Osteoblast (primary cell): Measurements from ENCODE around the gene DENND1A. TPM values are rescaled to one million over a fixed set of nuclear protein-coding genes. Genes with fewer than 3 reads are reported as not detected.

ENCODE experiments used
- DNase-seq: peaks from one replicate; pipeline ENCODE4 v3.0.0; 2011; ENCODE audit warnings: low spot score, mixed read lengths; ENCODE audit not compliant: insufficient read length; ENCODE audit errors: missing footprints
- H2AFZ ChIP-seq: 2 replicates; pipeline ENCODE4 v1.6.0; 2011; ENCODE audit warnings: mild to moderate bottlenecking, low read length
- H3K27ac ChIP-seq: 2 replicates; pipeline ENCODE4 v1.5.1; 2011; ENCODE audit warnings: mild to moderate bottlenecking, low read depth, low read length, moderate library complexity
- H3K27me3 ChIP-seq: 2 replicates; pipeline ENCODE4 v1.6.0; 2012; ENCODE audit warnings: mild to moderate bottlenecking, control low read depth, inconsistent platforms, low read length, moderate library complexity; ENCODE audit not compliant: insufficient read depth
- H3K36me3 ChIP-seq: 2 replicates; pipeline ENCODE4 v1.5.1; 2011; ENCODE audit warnings: mild to moderate bottlenecking, low read length, control low read depth, moderate library complexity; ENCODE audit not compliant: insufficient read depth
- H3K4me1 ChIP-seq: 2 replicates; pipeline ENCODE4 v1.5.1; 2011; ENCODE audit warnings: mild to moderate bottlenecking, low read length, control low read depth, moderate library complexity; ENCODE audit not compliant: insufficient read depth
- H3K4me2 ChIP-seq: 2 replicates; pipeline ENCODE4 v1.6.0; 2011; ENCODE audit warnings: mild to moderate bottlenecking, low read length; ENCODE audit not compliant: insufficient read depth
- H3K4me3 ChIP-seq: fragments of 200-600 bp; sonication (generic); 3 replicates; pipeline ENCODE4 v1.5.1; 2012; ENCODE audit warnings: mild to moderate bottlenecking, low read length, inconsistent platforms; ENCODE audit not compliant: insufficient read depth
- H3K79me2 ChIP-seq: 2 replicates; pipeline ENCODE4 v1.6.0; 2012; ENCODE audit warnings: mild to moderate bottlenecking, low read length, control low read depth, inconsistent platforms; ENCODE audit not compliant: insufficient read depth
- H3K9me3 ChIP-seq: 2 replicates; pipeline ENCODE4 v1.5.1; 2011; ENCODE audit warnings: low read depth, low read length, control low read depth
- H4K20me1 ChIP-seq: 2 replicates; pipeline ENCODE4 v1.6.0; 2012; ENCODE audit warnings: mild to moderate bottlenecking, low read length, control low read depth; ENCODE audit not compliant: insufficient read depth
- CTCF ChIP-seq: IDR thresholded peaks from 2 replicates; pipeline ENCODE4 v1.5.1; 2011; ENCODE audit warnings: mild to moderate bottlenecking, low read depth, low read length, moderate library complexity; ENCODE audit errors: extremely low read depth
- total RNA-seq: library from RNA; depleted of rRNA; stranded (reverse); fragments of >200 nt; gene quantifications from 2 replicates; pipeline ENCODE4 v1.2.3, GENCODE V29; 2012

The DENND1A gene
- total RNA-seq, 1 donor = 14.1 TPM

GRCh38 chr9:123422635-123423310 lies 507.2 kb downstream of the DENND1A start:
- Histone ChIP-seq H3K27me3 (no peaks in the 10 kb centered on the region), H3K79me2 (no peaks in the 10 kb centered on the region), H2AFZ (no peak overlapping the region), H3K4me3 (no peak overlapping the region), H3K27ac (no peak overlapping the region), H3K4me1 (no peaks in the 10 kb centered on the region), H3K9me3 (no peaks in the 10 kb centered on the region), H3K36me3 (no peaks in the 10 kb centered on the region), H3K4me2 (no peak overlapping the region), H4K20me1 (peaks cover 4% of the 10 kb centered on the region)
- TF ChIP-seq CTCF = no peak
- no peak for DNase-seq

- no peak overlapping the region for H3K4me3 ChIP-seq
- no peaks in the 10 kb centered on the region for H3K27me3 ChIP-seq
- H3K27ac ChIP-seq = no peak overlapping the region
- H3K79me2 ChIP-seq = no peaks in the 10 kb centered on the region
- no peak overlapping the region for H3K4me2 ChIP-seq
- no peak for TF ChIP-seq CTCF
- no peak for DNase-seq
- H4K20me1 ChIP-seq = peaks cover 4% of the 10 kb centered on the region
- no peaks in the 10 kb centered on the region for H3K4me1 ChIP-seq
- H3K36me3 ChIP-seq = no peaks in the 10 kb centered on the region
- H3K9me3 ChIP-seq = no peaks in the 10 kb centered on the region
- H2AFZ ChIP-seq = no peak overlapping the region
Measured at GRCh38 chr9:123421801-123422455, 508.0 kb downstream of the DENND1A start.

GRCh38 chr9:123421186-123421585 lies 508.7 kb downstream of the DENND1A start:
- H3K79me2 ChIP-seq = no peaks in the 10 kb centered on the region
- H3K4me1 ChIP-seq = no peaks in the 10 kb centered on the region
- no peaks in the 10 kb centered on the region for H3K27me3 ChIP-seq
- H2AFZ ChIP-seq = no peak overlapping the region
- H4K20me1 ChIP-seq = peaks cover 4% of the 10 kb centered on the region
- TF ChIP-seq CTCF = no peak
- no peak overlapping the region for H3K4me2 ChIP-seq
- DNase-seq = no peak
- no peaks in the 10 kb centered on the region for H3K36me3 ChIP-seq
- H3K27ac ChIP-seq = no peak overlapping the region
- H3K4me3 ChIP-seq = no peak overlapping the region
- H3K9me3 ChIP-seq = no peaks in the 10 kb centered on the region

- H4K20me1 ChIP-seq = no peaks in the 10 kb centered on the region
- no peaks in the 10 kb centered on the region for H3K79me2 ChIP-seq
- no peak overlapping the region for H3K4me2 ChIP-seq
- no peaks in the 10 kb centered on the region for H3K4me1 ChIP-seq
- H3K36me3 ChIP-seq = no peaks in the 10 kb centered on the region
- no peaks in the 10 kb centered on the region for H3K9me3 ChIP-seq
- H3K4me3 ChIP-seq = no peak overlapping the region
- H3K27ac ChIP-seq = no peak overlapping the region
- DNase-seq = no peak
- H2AFZ ChIP-seq = no peak overlapping the region
- TF ChIP-seq CTCF = no peak
- H3K27me3 ChIP-seq = no peaks in the 10 kb centered on the region
Measured at GRCh38 chr9:123420592-123421111, 509.3 kb downstream of the DENND1A start.
